Glutamatergic neuron (in vitro differentiated cells): ENCODE data around the gene B4GALNT4. TPM values are rescaled to one million over a fixed set of nuclear protein-coding genes. Genes with fewer than 3 reads are reported as not detected.
"Not testable (repeated sequence)": the region's sequence is repeated elsewhere in the genome, so short reads cannot be mapped to it uniquely, and the experiment has no call there.

Experiments
- DNase-seq: peaks from one replicate; pipeline ENCODE4 v3.0.0; 2022
- H3K27ac Mint-ChIP-seq: one replicate; pipeline ENCODE4 v1.8.0; 2020; ENCODE audit warnings: mild to moderate bottlenecking, mixed read lengths, inconsistent platforms; ENCODE audit not compliant: unreplicated experiment
- H3K27me3 Mint-ChIP-seq: one replicate; pipeline ENCODE4 v1.8.0; 2020; ENCODE audit warnings: mild to moderate bottlenecking, moderate library complexity, mixed read lengths, inconsistent platforms; ENCODE audit not compliant: unreplicated experiment
- H3K36me3 Mint-ChIP-seq: one replicate; pipeline ENCODE4 v1.8.0; 2020; ENCODE audit warnings: mild to moderate bottlenecking, mixed read lengths, inconsistent platforms; ENCODE audit not compliant: unreplicated experiment
- H3K4me1 Mint-ChIP-seq: one replicate; pipeline ENCODE4 v1.8.0; 2020; ENCODE audit warnings: mild to moderate bottlenecking, low read depth, mixed read lengths, inconsistent platforms; ENCODE audit not compliant: unreplicated experiment
- H3K4me3 Mint-ChIP-seq: one replicate; pipeline ENCODE4 v1.8.0; 2020; ENCODE audit warnings: mild to moderate bottlenecking, mixed read lengths, inconsistent platforms; ENCODE audit not compliant: unreplicated experiment
- H3K9me3 Mint-ChIP-seq: one replicate; pipeline ENCODE4 v1.8.0; 2020; ENCODE audit warnings: mild to moderate bottlenecking, moderate library complexity, mixed read lengths, inconsistent platforms; ENCODE audit not compliant: unreplicated experiment
- total RNA-seq: library from RNA; stranded (reverse); fragmentation: NEBNext Ultra II Directional; extraction: Animal tissue kit (Norgen Biotek cat#: 25700); gene quantifications from one replicate; pipeline ENCODE4 v1.2.1, GENCODE V29; 2021; ENCODE audit not compliant: unreplicated experiment
- TF ChIP-seq, protein P1 (sequence below): fragments of 200-600 bp; sonication (generic); IDR thresholded peaks from one replicate; pipeline ENCODE4 v1.5.0; 2021; ENCODE audit not compliant: partially characterized antibody, unreplicated experiment

B4GALNT4 gene
- total RNA-seq, 1 donor from 2014 or later: 418 TPM

DNA sequence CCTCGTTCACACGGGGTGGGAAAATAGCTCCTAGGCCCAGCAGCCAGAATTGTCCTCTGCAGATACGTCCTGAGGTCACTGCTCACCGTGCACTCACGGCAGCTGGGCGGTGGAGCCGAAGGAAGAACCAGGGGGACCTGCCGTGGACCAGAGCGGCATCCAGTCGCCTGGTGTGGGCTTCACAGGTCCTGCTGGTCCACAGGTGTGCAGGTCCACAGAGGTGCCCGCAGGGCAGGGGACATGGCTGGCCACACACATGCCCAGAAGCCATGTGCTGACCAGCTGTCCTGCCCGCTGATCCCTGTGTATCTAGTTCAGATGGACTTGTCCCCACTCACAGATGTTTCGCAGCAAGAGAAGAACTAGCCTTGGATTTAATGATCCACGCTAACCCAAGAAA lies 14.1 kb downstream of the B4GALNT4 start:
- TF ChIP-seq, protein P1, sequence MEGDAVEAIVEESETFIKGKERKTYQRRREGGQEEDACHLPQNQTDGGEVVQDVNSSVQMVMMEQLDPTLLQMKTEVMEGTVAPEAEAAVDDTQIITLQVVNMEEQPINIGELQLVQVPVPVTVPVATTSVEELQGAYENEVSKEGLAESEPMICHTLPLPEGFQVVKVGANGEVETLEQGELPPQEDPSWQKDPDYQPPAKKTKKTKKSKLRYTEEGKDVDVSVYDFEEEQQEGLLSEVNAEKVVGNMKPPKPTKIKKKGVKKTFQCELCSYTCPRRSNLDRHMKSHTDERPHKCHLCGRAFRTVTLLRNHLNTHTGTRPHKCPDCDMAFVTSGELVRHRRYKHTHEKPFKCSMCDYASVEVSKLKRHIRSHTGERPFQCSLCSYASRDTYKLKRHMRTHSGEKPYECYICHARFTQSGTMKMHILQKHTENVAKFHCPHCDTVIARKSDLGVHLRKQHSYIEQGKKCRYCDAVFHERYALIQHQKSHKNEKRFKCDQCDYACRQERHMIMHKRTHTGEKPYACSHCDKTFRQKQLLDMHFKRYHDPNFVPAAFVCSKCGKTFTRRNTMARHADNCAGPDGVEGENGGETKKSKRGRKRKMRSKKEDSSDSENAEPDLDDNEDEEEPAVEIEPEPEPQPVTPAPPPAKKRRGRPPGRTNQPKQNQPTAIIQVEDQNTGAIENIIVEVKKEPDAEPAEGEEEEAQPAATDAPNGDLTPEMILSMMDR: no peak
- no peak for DNase-seq
- Mint-ChIP-seq H3K4me1 (peaks cover 5% of the 10 kb centered on the region), H3K4me3 (peak overlapping the region; percentile 27), H3K9me3 (peaks cover 24% of the 10 kb centered on the region), H3K36me3 (peaks cover 31% of the 10 kb centered on the region), H3K27ac (peak overlapping the region; percentile 45), H3K27me3 (peaks cover 13% of the 10 kb centered on the region)

DNA sequence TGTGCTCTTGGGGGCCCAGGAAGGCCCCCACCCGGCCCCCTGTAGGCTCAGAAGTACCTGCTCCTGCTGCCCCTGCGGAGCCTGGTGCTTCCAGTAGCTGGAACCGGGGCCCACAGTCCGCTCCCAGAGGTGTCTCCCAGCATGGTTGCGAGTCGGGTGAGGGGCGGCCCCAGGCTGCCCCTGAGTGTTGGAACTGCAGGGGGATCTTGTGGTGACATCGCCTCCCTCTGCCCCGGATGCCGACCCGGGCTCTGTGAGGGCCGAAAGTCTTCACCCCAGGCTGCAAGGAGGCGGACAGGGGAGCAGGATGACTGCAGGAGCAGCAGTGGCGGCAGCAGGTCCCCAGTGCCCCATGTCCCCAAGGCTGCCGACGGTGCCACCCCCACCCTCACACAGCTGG lies 15.2 kb downstream of the B4GALNT4 start:
- Mint-ChIP-seq H3K27ac (no peak overlapping the region), H3K4me3 (no peak overlapping the region), H3K27me3 (peaks cover 10% of the 10 kb centered on the region), H3K9me3 (peaks cover 18% of the 10 kb centered on the region), H3K4me1 (peaks cover 5% of the 10 kb centered on the region), H3K36me3 (peaks cover 25% of the 10 kb centered on the region)
- TF ChIP-seq, protein P1: no peak
- DNase-seq: no peak

DNA sequence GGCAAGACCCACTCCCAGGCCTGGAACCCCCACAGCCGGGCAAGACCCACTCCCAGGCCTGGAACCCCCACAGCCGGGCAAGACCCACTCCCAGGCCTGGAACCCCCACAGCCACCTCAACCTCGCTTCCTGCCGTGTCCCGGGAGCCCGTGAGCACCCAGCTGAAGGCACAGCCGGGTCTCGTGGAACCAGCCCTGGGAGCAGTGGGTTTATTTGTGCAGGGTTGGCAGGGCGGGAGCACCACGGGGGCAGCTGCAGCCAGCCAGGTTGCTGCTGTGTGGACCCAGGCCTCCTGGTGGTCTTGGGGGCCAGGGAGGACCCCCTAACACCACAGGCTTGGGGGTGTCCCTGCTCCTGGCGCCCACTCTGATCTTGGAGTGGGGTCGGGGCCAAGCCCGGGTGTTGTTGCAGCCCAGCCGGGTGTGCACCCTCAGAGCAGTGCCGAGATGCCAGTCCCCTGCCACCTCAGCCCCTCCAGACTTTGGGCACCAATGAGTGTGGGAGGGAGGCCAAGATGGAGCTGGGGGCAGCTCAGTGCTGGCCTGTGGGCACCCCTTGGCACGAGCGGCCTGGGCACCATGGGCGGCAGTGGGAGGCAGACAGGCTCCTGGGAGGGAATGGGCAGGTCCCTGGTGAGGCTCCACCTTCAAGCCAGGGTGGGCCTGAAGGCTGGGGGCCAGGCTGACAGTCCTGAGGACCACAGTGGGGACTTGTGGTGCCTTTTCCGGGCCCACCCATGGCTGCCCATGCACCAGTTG lies 16.5 kb downstream of the B4GALNT4 start:
- Mint-ChIP-seq H3K4me1 (peaks cover 5% of the 10 kb centered on the region), H3K27me3 (peaks cover 11% of the 10 kb centered on the region), H3K36me3 (peaks cover 25% of the 10 kb centered on the region), H3K9me3 (peaks cover 22% of the 10 kb centered on the region), H3K4me3 (no peak overlapping the region), H3K27ac (no peak overlapping the region)
- TF ChIP-seq, protein P1: no peak
- DNase-seq: no peak

DNA sequence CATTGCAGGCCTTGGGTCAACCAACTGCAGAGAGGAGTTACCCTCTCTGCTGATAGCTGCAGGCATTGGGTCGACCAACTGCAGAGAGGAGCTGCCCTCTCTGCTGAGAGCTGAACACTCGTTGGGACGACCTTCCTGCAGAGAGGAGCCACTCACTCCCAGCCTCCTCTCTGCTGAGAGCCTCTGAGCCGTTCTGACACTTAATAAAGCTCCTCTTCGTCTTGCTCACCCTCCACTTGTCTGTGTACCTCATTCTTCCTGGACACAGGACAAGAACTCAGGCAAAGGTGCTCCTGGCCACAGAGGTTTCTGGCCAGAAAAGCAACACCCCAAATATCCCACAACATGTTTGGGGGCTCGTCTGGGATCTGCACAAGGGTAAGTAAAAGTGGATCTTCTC lies 17.2 kb downstream of the B4GALNT4 start:
- peaks cover 24% of the 10 kb centered on the region for H3K9me3 Mint-ChIP-seq
- TF ChIP-seq, protein P1: no peak
- DNase-seq: no peak
- peaks cover 5% of the 10 kb centered on the region for H3K4me1 Mint-ChIP-seq
- no peak overlapping the region for H3K27ac Mint-ChIP-seq
- peaks cover 13% of the 10 kb centered on the region for H3K27me3 Mint-ChIP-seq
- H3K4me3 Mint-ChIP-seq: no peak overlapping the region
- H3K36me3 Mint-ChIP-seq: peaks cover 25% of the 10 kb centered on the region

DNA sequence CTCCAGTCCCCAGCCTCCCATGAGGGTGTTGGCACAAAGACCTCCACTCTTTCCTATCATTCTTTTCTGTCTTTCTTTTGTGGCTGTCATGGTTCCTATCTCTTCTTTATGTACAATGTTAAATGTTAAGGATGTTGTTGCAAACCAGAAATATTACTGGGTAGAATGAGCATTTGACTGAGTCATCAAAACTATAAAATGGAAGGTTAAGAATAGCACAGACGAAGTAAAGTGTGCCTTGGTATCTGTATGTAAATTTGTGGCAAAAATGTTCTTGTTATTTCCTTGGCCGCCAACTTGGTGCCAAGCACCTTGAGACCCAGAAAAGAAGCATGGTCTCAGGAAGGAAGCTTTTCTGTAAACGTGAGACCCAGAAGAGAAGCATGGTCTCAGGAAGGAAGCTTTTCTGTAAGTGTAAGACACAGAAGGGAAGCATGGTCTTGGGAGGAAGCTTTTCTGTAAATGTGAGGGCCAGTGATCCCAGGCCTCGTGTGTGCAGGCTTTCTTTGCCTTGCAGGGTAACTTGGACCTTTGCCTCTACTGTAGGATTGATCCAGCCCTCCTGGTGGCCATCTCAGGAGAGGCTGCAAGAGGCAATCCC lies 18.0 kb downstream of the B4GALNT4 start:
- peaks cover 20% of the 10 kb centered on the region for H3K9me3 Mint-ChIP-seq
- H3K4me1 Mint-ChIP-seq: peaks cover 5% of the 10 kb centered on the region
- peaks cover 25% of the 10 kb centered on the region for H3K36me3 Mint-ChIP-seq
- no peak overlapping the region for H3K27ac Mint-ChIP-seq
- DNase-seq: no peak
- TF ChIP-seq, protein P1: no peak
- H3K4me3 Mint-ChIP-seq: no peak overlapping the region
- H3K27me3 Mint-ChIP-seq: peaks cover 10% of the 10 kb centered on the region

DNA sequence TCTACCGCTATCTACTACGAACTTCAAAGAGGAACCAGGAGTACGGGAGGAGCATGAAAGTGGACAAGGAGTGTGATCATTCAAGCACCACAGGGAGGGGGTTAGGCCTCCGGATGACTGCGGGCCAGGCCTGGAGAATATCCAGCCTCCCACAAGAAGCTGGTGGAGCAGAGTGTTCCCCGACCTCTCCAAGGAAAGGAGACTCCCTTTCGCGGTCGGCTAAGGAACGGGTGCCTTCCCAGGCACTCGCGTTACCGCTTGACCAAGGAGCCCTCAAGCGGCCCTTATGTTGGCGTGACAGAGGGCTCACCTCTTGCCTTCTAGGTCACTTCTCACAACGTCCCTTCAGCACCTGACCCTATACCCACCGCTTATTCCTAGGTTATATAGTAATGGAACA lies 20.1 kb downstream of the B4GALNT4 start:
- Mint-ChIP-seq H3K9me3 (peaks cover 13% of the 10 kb centered on the region), H3K36me3 (peaks cover 17% of the 10 kb centered on the region)
- DNase-seq, H3K4me3 Mint-ChIP-seq, H3K27me3 Mint-ChIP-seq, H3K4me1 Mint-ChIP-seq, H3K27ac Mint-ChIP-seq: not testable (repeated sequence)
